SH-SY5Y (cell line): ENCODE results near the gene CUL1.

Experiments used
- GATA2 ChIP-seq: IDR thresholded peaks from 2 replicates; pipeline ENCODE4 v1.6.1; 2011; ENCODE audit warnings: mild to moderate bottlenecking, low read depth, low read length
- GATA3 ChIP-seq: IDR thresholded peaks from 2 replicates; pipeline ENCODE4 v1.6.1; 2011; ENCODE audit warnings: low read depth, mild to moderate bottlenecking, low read length, moderate library complexity

DNA sequence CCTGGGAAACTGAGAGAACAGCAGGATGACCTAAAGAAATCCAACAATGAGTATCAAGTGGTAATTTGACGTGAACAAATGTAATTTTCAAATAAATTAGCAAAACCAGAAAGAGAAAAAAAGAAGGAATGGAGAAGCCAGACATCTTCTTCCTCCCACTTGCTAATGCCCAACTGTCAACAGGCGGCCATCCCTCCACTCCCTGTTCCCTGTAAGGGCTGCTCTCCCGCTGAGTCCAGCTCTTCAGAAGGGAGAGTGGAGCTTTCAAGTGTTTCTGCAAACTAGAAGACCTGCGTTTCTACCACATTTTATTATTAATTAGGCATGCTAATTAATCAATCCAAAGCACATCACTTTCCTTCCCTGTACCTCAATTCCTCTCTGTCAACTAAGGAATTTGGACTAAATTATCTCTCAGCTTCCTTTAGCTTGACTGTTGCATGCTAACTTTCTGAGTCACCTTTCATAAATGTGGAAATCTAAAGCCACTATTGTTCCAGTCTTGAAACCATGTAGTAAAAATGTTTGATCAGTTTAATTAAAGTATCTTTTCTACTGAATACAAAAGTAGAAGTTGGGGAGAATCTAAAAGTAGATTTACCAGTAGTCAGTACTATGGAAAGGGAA lies 48.4 kb upstream of the CUL1 start:
- TF ChIP-seq GATA3 (no peak), GATA2 (no peak)
